K562 (cell line): ENCODE measurements around the gene ARL6IP6. TPM values are rescaled to one million over a fixed set of nuclear protein-coding genes. Genes with fewer than 3 reads are reported as not detected.

Source experiments
- ARNT ChIP-seq, 2 experiments: fragments of 450-650 bp; IDR thresholded peaks; 2 replicates each; pipeline ENCODE4 v1.6.1; 2016; ENCODE audit warnings: mild to moderate bottlenecking in 1 of 2
- CREB1 ChIP-seq, 2 experiments: sonication (generic) in 1 of 2; formaldehyde crosslinking in 1 of 2; IDR thresholded peaks; 2 replicates each; pipeline versions ENCODE4 v1.6.1 to v1.8.0; 2012 to 2022; ENCODE audit warnings: inconsistent platforms in 1 of 2, mild to moderate bottlenecking in 1 of 2, missing genetic modification reagents in 1 of 2, moderate library complexity in 1 of 2
- JUN ChIP-seq, 2 experiments: sonication (generic) in 1 of 2; formaldehyde crosslinking in 1 of 2; IDR thresholded peaks; 2 replicates each; pipeline versions ENCODE4 v1.6.1 to v1.8.0; 2012 to 2022; ENCODE audit warnings: borderline replicate concordance in 2 of 2, mild to moderate bottlenecking in 2 of 2, improper control_type of control experiment in 1 of 2, low read depth in 1 of 2, low read length in 1 of 2, missing genetic modification reagents in 1 of 2
- MCM7 ChIP-seq, 2 experiments: fragments of 450-650 bp; IDR thresholded peaks; 2 replicates each; pipeline ENCODE4 v1.6.1; 2016 to 2018
- NBN ChIP-seq: fragments of 450-650 bp; IDR thresholded peaks from 2 replicates; pipeline ENCODE4 v1.6.1; 2016; ENCODE audit warnings: low read depth, mild to moderate bottlenecking
- POLR2AphosphoS2 ChIP-seq: IDR thresholded peaks from 2 replicates; pipeline ENCODE4 v1.6.1; 2012; ENCODE audit warnings: low read length, improper control_type of control experiment
- SIN3A ChIP-seq, 2 experiments: fragments of 150-350 bp in 1 of 2; IDR thresholded peaks; 2 replicates each; pipeline ENCODE4 v1.6.1; 2011 to 2016; ENCODE audit warnings: borderline replicate concordance in 2 of 2, low read depth in 2 of 2, low read length in 2 of 2, mild to moderate bottlenecking in 2 of 2, moderate library complexity in 2 of 2; ENCODE audit not compliant: control insufficient read depth in 1 of 2
- SMARCE1 ChIP-seq: fragments of 450-650 bp; IDR thresholded peaks from 2 replicates; pipeline ENCODE4 v1.7.1; 2016; ENCODE audit warnings: mild to moderate bottlenecking
- SOX6 ChIP-seq: fragments of 450-650 bp; IDR thresholded peaks from 2 replicates; pipeline ENCODE4 v1.6.1; 2014; ENCODE audit warnings: mild to moderate bottlenecking
- SRSF7 ChIP-seq: fragments of 200-400 bp; formaldehyde crosslinking; optimal IDR thresholded peaks from 2 replicates; pipeline ENCODE3; 2017; ENCODE audit warnings: mild to moderate bottlenecking, low read depth, low read length
- ZC3H11A ChIP-seq: IDR thresholded peaks from 2 replicates; pipeline ENCODE4 v1.6.1; 2012; ENCODE audit warnings: low read depth, low read length, improper control_type of control experiment
- ZNF121 ChIP-seq: sonication (generic); formaldehyde crosslinking; conservative IDR thresholded peaks from 2 replicates; pipeline ENCODE4 v1.8.0; 2022; ENCODE audit warnings: missing genetic modification reagents
- ZNF263 ChIP-seq: sonication (generic); formaldehyde crosslinking; IDR thresholded peaks from 2 replicates; pipeline ENCODE4 v1.8.0; 2022; ENCODE audit warnings: mild to moderate bottlenecking, missing genetic modification reagents, borderline replicate concordance
- polyA plus RNA-seq, 8 experiments: library from polyadenylated mRNA; depleted of rRNA in 4 of 8; stranded (reverse) in 5 of 8; unstranded in 3 of 8; fragments of >200 nt; fragmentation: Nextera tagmentation in 2 of 8; fragmentation: Illumina TruSeq in 1 of 8; extraction: Ambion mirVana in 2 of 8; extraction: Trizol in 1 of 8; gene quantifications; 2 replicates each; pipeline versions ENCODE4 v1.2.1 to v1.2.3, GENCODE V29; 2011 to 2014; ENCODE audit warnings: inconsistent platforms in 1 of 8, missing spikeins in 1 of 8
- total RNA-seq, 7 experiments: library from RNA; depleted of rRNA in 6 of 7; stranded (reverse); fragments of >200 nt in 6 of 7; fragmentation: Illumina TruSeq in 2 of 7; extraction: Trizol in 2 of 7; gene quantifications; 2 replicates each; pipeline versions ENCODE4 v1.2.1 to v1.2.3, GENCODE V29; 2011 to 2021; ENCODE audit warnings: low replicate concordance in 1 of 7
- TF ChIP-seq, protein P1 (sequence below): fragments of 250-450 bp; sonication (Bioruptor Pico); IDR thresholded peaks from 2 replicates; pipeline ENCODE4 v1.4.0; 2020
- TF ChIP-seq, protein P2 (sequence below): fragments of 450-650 bp; IDR thresholded peaks from 2 replicates; pipeline ENCODE4 v1.6.1; 2017; ENCODE audit warnings: mild to moderate bottlenecking, moderate library complexity
- TF ChIP-seq, protein P3 (sequence below): sonication (generic); formaldehyde crosslinking; IDR thresholded peaks from 2 replicates; pipeline ENCODE4 v1.8.1; 2023; ENCODE audit warnings: mild to moderate bottlenecking, missing genetic modification reagents
- TF ChIP-seq, protein P4 (sequence below): fragments of 250-450 bp; sonication (Bioruptor Pico); IDR thresholded peaks from 2 replicates; pipeline ENCODE4 v1.4.0; 2020; ENCODE audit warnings: borderline replicate concordance
- TF ChIP-seq, protein P5 (sequence below): fragments of 250-450 bp; sonication (Bioruptor Pico); IDR thresholded peaks from 2 replicates; pipeline ENCODE4 v1.8.0; 2021; ENCODE audit warnings: moderate library complexity, mild to moderate bottlenecking, inconsistent platforms

ARL6IP6 gene
- total and polyA plus RNA-seq, 9 of the 15 experiments (the other 6 are each of a cell fraction or from before 2014, with no cell fraction given), result 19.2 to 98.5 (median 36.2) TPM

DNA sequence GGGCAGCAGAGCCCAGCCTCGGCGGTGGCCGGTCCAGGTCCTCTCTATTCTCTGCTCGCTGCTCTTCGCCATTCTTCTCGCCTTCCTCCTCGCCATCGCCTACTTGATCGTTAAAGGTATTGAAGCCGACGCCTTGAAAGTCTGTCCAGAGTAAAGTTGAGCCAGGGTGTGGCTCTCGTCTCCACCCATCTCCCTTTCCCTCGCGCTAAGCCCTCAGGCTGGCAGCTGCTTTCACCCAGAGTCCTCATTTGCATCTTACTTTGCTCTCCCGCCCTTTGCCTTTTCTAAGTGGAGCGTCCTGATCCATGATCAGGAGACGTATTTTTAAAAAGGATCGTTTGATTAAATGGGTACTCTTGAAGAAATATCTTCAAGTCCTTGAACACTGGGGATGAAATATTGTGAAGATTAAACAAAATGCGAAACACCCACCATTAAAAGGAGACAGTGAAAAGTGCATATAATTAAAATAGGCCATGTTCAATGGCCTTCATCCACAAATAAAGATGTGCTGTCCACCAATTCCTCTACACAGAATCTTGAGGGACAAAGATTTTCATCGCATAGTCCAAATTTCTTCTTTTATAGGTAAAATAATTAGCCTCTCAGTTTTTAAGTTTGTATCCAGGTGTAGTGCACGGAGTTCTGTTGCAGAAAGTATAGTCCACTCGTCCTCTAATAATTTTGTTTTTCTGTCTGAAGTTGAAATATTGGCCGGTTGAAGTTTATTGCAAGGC, 657 bp downstream of the ARL6IP6 start (continued):
- TF ChIP-seq ZNF121 (CRISPR knock-in tag), result no peak
- no peak for TF ChIP-seq SRSF7
- TF ChIP-seq SOX6, result 0 out of 2 replicates have a peak, but pooled peaks have one; percentile 36
- 0 out of 2 replicates have a peak, but pooled peaks have one; percentile 22 for TF ChIP-seq ZNF263 (CRISPR knock-in tag)
- TF ChIP-seq JUN (IDR thresholded peaks at IDR 0.05; ENCODE audit: borderline replicate concordance, low read depth, low read length), result no peak
- no peak for TF ChIP-seq JUN (CRISPR knock-in tag; IDR thresholded peaks at IDR 0.05; ENCODE audit: borderline replicate concordance)
- TF ChIP-seq SMARCE1, result peak; percentile 69; the same call in 1 of the 2 replicates
- TF ChIP-seq, protein P1, sequence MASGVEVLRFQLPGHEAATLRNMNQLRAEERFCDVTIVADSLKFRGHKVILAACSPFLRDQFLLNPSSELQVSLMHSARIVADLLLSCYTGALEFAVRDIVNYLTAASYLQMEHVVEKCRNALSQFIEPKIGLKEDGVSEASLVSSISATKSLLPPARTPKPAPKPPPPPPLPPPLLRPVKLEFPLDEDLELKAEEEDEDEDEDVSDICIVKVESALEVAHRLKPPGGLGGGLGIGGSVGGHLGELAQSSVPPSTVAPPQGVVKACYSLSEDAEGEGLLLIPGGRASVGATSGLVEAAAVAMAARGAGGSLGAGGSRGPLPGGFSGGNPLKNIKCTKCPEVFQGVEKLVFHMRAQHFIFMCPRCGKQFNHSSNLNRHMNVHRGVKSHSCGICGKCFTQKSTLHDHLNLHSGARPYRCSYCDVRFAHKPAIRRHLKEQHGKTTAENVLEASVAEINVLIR (CRISPR knock-in tag), result no peak
- TF ChIP-seq, protein P2, sequence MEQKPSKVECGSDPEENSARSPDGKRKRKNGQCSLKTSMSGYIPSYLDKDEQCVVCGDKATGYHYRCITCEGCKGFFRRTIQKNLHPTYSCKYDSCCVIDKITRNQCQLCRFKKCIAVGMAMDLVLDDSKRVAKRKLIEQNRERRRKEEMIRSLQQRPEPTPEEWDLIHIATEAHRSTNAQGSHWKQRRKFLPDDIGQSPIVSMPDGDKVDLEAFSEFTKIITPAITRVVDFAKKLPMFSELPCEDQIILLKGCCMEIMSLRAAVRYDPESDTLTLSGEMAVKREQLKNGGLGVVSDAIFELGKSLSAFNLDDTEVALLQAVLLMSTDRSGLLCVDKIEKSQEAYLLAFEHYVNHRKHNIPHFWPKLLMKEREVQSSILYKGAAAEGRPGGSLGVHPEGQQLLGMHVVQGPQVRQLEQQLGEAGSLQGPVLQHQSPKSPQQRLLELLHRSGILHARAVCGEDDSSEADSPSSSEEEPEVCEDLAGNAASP, result no peak
- TF ChIP-seq SIN3A (IDR thresholded peaks at IDR 0.05; ENCODE audit: borderline replicate concordance in 2 of 2, control insufficient read depth in 1 of 2, low read depth in 2 of 2, low read length in 2 of 2), result no peak
- TF ChIP-seq ZC3H11A, result no peak
- TF ChIP-seq, protein P3, sequence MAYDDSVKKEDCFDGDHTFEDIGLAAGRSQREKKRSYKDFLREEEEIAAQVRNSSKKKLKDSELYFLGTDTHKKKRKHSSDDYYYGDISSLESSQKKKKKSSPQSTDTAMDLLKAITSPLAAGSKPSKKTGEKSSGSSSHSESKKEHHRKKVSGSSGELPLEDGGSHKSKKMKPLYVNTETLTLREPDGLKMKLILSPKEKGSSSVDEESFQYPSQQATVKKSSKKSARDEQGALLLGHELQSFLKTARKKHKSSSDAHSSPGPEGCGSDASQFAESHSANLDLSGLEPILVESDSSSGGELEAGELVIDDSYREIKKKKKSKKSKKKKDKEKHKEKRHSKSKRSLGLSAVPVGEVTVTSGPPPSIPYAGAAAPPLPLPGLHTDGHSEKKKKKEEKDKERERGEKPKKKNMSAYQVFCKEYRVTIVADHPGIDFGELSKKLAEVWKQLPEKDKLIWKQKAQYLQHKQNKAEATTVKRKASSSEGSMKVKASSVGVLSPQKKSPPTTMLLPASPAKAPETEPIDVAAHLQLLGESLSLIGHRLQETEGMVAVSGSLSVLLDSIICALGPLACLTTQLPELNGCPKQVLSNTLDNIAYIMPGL (CRISPR knock-in tag), result no peak; the same call in 1 of the 2 replicates
- TF ChIP-seq POLR2AphosphoS2, result no peak
- TF ChIP-seq, protein P4, sequence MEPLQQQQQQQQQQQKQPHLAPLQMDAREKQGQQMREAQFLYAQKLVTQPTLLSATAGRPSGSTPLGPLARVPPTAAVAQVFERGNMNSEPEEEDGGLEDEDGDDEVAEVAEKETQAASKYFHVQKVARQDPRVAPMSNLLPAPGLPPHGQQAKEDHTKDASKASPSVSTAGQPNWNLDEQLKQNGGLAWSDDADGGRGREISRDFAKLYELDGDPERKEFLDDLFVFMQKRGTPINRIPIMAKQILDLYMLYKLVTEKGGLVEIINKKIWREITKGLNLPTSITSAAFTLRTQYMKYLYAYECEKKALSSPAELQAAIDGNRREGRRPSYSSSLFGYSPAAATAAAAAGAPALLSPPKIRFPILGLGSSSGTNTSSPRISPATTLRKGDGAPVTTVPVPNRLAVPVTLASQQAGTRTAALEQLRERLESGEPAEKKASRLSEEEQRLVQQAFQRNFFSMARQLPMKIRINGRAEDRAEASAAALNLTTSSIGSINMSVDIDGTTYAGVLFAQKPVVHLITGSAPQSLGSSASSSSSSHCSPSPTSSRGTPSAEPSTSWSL (CRISPR knock-in tag), result no peak
- no peak for TF ChIP-seq CREB1 (IDR thresholded peaks at IDR 0.05)
- no peak for TF ChIP-seq CREB1 (CRISPR knock-in tag; IDR thresholded peaks at IDR 0.05)
- TF ChIP-seq MCM7 (IDR thresholded peaks at IDR 0.05), result no peak
- TF ChIP-seq, protein P5, sequence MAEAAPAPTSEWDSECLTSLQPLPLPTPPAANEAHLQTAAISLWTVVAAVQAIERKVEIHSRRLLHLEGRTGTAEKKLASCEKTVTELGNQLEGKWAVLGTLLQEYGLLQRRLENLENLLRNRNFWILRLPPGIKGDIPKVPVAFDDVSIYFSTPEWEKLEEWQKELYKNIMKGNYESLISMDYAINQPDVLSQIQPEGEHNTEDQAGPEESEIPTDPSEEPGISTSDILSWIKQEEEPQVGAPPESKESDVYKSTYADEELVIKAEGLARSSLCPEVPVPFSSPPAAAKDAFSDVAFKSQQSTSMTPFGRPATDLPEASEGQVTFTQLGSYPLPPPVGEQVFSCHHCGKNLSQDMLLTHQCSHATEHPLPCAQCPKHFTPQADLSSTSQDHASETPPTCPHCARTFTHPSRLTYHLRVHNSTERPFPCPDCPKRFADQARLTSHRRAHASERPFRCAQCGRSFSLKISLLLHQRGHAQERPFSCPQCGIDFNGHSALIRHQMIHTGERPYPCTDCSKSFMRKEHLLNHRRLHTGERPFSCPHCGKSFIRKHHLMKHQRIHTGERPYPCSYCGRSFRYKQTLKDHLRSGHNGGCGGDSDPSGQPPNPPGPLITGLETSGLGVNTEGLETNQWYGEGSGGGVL (CRISPR knock-in tag), result no peak
- 0 out of 4 replicates have a peak, but pooled peaks of 1 of the 2 experiments have one; percentile 17 for TF ChIP-seq ARNT (IDR thresholded peaks at IDR 0.05)
- peak; percentile 75; the same call in 1 of the 2 replicates for TF ChIP-seq NBN
